ENCODE data around the gene PNMA8A.

Gene PNMA8A

GRCh38 chr19:46491975-46492682 is 20.8 kb upstream of the PNMA8A start:
- no peak for DNase-seq (ENCODE audit: low read depth)

GRCh38 chr19:46490774-46491173 is 19.4 kb upstream of the PNMA8A start:
- DNase-seq (ENCODE audit: low read depth), result no peak

- DNase-seq (ENCODE audit: low read depth), result no peak
Observed at GRCh38 chr19:46489445-46490272, 18.3 kb upstream of the PNMA8A start.

GRCh38 chr19:46488551-46488950 is 17.2 kb upstream of the PNMA8A start:
- no peak for DNase-seq (ENCODE audit: low read depth)

- DNase-seq (ENCODE audit: low read depth), result no peak
Observed at GRCh38 chr19:46487802-46488445, 16.6 kb upstream of the PNMA8A start.

- DNase-seq (ENCODE audit: low read depth), result no peak
Observed at GRCh38 chr19:46487178-46487801, 15.9 kb upstream of the PNMA8A start.

GRCh38 chr19:46486358-46486757 is 15.0 kb upstream of the PNMA8A start:
- DNase-seq (ENCODE audit: low read depth), result no peak

- DNase-seq (ENCODE audit: low read depth), result no peak
Observed at GRCh38 chr19:46484656-46485055, 13.3 kb upstream of the PNMA8A start.

- no peak for DNase-seq (ENCODE audit: low read depth)
Observed at GRCh38 chr19:46482631-46483030, 11.3 kb upstream of the PNMA8A start.

- DNase-seq (ENCODE audit: low read depth), result no peak
Observed at GRCh38 chr19:46481947-46482346, 10.6 kb upstream of the PNMA8A start.

GRCh38 chr19:46481223-46481848 is 10.0 kb upstream of the PNMA8A start:
- DNase-seq (ENCODE audit: low read depth), result no peak

- no peak for DNase-seq (ENCODE audit: low read depth)
Observed at GRCh38 chr19:46480415-46480814, 9.1 kb upstream of the PNMA8A start.

- DNase-seq (ENCODE audit: low read depth), result no peak
Observed at GRCh38 chr19:46478356-46478986, 7.1 kb upstream of the PNMA8A start.

GRCh38 chr19:46475986-46476385 is 4.6 kb upstream of the PNMA8A start:
- DNase-seq (ENCODE audit: low read depth), result no peak

GRCh38 chr19:46474211-46474610 is 2.8 kb upstream of the PNMA8A start:
- DNase-seq (ENCODE audit: low read depth), result no peak

- DNase-seq (ENCODE audit: low read depth), result no peak
Observed at GRCh38 chr19:46472592-46472991, 1.2 kb upstream of the PNMA8A start.

GRCh38 chr19:46471811-46472543 is 614 bp upstream of the PNMA8A start:
- no peak for DNase-seq (ENCODE audit: low read depth)

- DNase-seq (ENCODE audit: low read depth), result no peak
Observed at GRCh38 chr19:46470376-46470775, 987 bp downstream of the PNMA8A start.

GRCh38 chr19:46469541-46470185 is 1.7 kb downstream of the PNMA8A start:
- no peak for DNase-seq (ENCODE audit: low read depth)

- DNase-seq (ENCODE audit: low read depth), result peak; percentile 69
Observed at GRCh38 chr19:46466536-46467196, 4.7 kb downstream of the PNMA8A start.
